DND-41 (cell line): ENCODE measurements around the gene TSPAN18.

Source experiments
- ATAC-seq: fragments of 200-7000 bp; cut with Tn5 transposase; 3 replicates; pipeline ENCODE4 v1.9.1; 2021; ENCODE audit warnings: low read depth; ENCODE audit not compliant: insufficient read depth
- DNase-seq: peaks from one replicate; pipeline ENCODE4 v3.0.0-alpha.2; 2020
- H2AFZ ChIP-seq: 2 replicates; pipeline ENCODE4 v1.6.0; 2012; ENCODE audit warnings: low read depth, low read length
- H3K27ac ChIP-seq: 2 replicates; pipeline ENCODE4 v1.5.1; 2012; ENCODE audit warnings: low read length, inconsistent platforms
- H3K27me3 ChIP-seq: fragments of 200-600 bp; sonication (generic); 2 replicates; pipeline ENCODE4 v1.6.0; 2012; ENCODE audit warnings: low read length, mild to moderate bottlenecking, inconsistent platforms; ENCODE audit not compliant: insufficient read depth, poor library complexity
- H3K36me3 ChIP-seq: 2 replicates; pipeline ENCODE4 v1.5.1; 2012; ENCODE audit warnings: low read length, inconsistent platforms; ENCODE audit not compliant: insufficient read depth
- H3K4me1 ChIP-seq: 2 replicates; pipeline ENCODE4 v1.5.1; 2012; ENCODE audit warnings: mild to moderate bottlenecking, low read length; ENCODE audit not compliant: insufficient read depth
- H3K4me2 ChIP-seq: 2 replicates; pipeline ENCODE4 v1.6.0; 2012; ENCODE audit warnings: mild to moderate bottlenecking, moderate library complexity, low read length, inconsistent platforms; ENCODE audit not compliant: insufficient read depth
- H3K4me3 ChIP-seq, 2 experiments: fragments of 200-600 bp in 1 of 2; shearing (Covaris generic) in 1 of 2; 2 replicates each; pipeline ENCODE4 v1.5.1; 2012 to 2016; ENCODE audit warnings: inconsistent platforms in 2 of 2, low read length in 2 of 2, mild to moderate bottlenecking in 2 of 2, low read depth in 1 of 2, moderate library complexity in 1 of 2
- H3K79me2 ChIP-seq: 2 replicates; pipeline ENCODE4 v1.6.0; 2012; ENCODE audit warnings: low read length, inconsistent platforms; ENCODE audit not compliant: insufficient read depth
- H3K9ac ChIP-seq: 2 replicates; pipeline ENCODE4 v1.6.0; 2012; ENCODE audit warnings: low read depth, mild to moderate bottlenecking, inconsistent platforms, low read length, moderate library complexity
- H3K9me3 ChIP-seq: 2 replicates; pipeline ENCODE4 v1.5.1; 2012; ENCODE audit warnings: low read length, moderate library complexity, mild to moderate bottlenecking, inconsistent platforms; ENCODE audit not compliant: insufficient read depth, severe bottlenecking
- H4K20me1 ChIP-seq: 2 replicates; pipeline ENCODE4 v1.6.0; 2012; ENCODE audit warnings: low read length; ENCODE audit not compliant: insufficient read depth
- EZH2 ChIP-seq: IDR thresholded peaks from 3 replicates; pipeline ENCODE4 v1.6.1; 2012; ENCODE audit warnings: borderline replicate concordance, low read depth, mild to moderate bottlenecking, moderate library complexity, low read length, inconsistent platforms; ENCODE audit not compliant: severe bottlenecking
- TF ChIP-seq, protein P1 (sequence below): IDR thresholded peaks from 2 replicates; pipeline ENCODE4 v1.5.1; 2012; ENCODE audit warnings: borderline replicate concordance, low read length, moderate library complexity, mild to moderate bottlenecking; ENCODE audit not compliant: poor library complexity, severe bottlenecking; ENCODE audit errors: extremely low read depth

TSPAN18 gene

DNA sequence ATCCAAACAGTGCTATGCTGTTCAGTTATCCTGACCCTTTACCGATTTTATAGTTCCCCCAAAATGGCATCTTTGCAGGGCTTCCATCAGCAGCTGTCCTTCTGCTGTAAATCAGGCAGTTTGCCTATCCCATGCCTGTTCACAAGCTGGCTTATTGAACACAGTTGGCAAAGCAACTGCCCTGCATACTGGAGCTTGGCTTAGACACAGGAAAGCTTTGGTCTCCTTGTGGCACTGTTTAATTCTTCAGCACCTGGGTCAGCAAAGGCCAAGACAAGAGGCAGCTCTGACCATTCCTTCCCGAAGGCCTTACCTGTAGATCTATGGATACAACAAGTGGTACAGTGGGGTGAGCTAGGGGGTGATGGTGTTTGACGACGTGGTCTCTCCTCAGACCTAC is 32.2 kb downstream of the TSPAN18 start:
- H3K79me2 ChIP-seq = no peaks in the 10 kb centered on the region

GRCh38 chr11:44759743-44760476 is 33.1 kb downstream of the TSPAN18 start:
- H3K9me3 ChIP-seq = no peaks in the 10 kb centered on the region
- H3K9ac ChIP-seq = no peak overlapping the region
- DNase-seq (no peak), ATAC-seq (no peak)
- H3K4me3 ChIP-seq = no peak overlapping the region
- peaks cover 12% of the 10 kb centered on the region for H3K27me3 ChIP-seq
- no peaks in the 10 kb centered on the region for H3K36me3 ChIP-seq
- no peaks in the 10 kb centered on the region for H3K79me2 ChIP-seq
- no peaks in the 10 kb centered on the region for H3K4me1 ChIP-seq
- no peak overlapping the region for H3K4me2 ChIP-seq
- TF ChIP-seq EZH2 = no peak
- TF ChIP-seq, protein P1, sequence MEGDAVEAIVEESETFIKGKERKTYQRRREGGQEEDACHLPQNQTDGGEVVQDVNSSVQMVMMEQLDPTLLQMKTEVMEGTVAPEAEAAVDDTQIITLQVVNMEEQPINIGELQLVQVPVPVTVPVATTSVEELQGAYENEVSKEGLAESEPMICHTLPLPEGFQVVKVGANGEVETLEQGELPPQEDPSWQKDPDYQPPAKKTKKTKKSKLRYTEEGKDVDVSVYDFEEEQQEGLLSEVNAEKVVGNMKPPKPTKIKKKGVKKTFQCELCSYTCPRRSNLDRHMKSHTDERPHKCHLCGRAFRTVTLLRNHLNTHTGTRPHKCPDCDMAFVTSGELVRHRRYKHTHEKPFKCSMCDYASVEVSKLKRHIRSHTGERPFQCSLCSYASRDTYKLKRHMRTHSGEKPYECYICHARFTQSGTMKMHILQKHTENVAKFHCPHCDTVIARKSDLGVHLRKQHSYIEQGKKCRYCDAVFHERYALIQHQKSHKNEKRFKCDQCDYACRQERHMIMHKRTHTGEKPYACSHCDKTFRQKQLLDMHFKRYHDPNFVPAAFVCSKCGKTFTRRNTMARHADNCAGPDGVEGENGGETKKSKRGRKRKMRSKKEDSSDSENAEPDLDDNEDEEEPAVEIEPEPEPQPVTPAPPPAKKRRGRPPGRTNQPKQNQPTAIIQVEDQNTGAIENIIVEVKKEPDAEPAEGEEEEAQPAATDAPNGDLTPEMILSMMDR = no peak
- no peaks in the 10 kb centered on the region for H4K20me1 ChIP-seq
- no peak overlapping the region for H2AFZ ChIP-seq
- no peak overlapping the region for H3K27ac ChIP-seq

More for the DNA sequence above, 32.2 kb downstream of the TSPAN18 start:
- no peaks in the 10 kb centered on the region for H4K20me1 ChIP-seq
- H3K36me3 ChIP-seq = no peaks in the 10 kb centered on the region
- ATAC-seq (no peak), DNase-seq (no peak)
- no peak overlapping the region for H3K4me3 ChIP-seq
- TF ChIP-seq EZH2 = no peak
- no peaks in the 10 kb centered on the region for H3K4me1 ChIP-seq
- H2AFZ ChIP-seq = no peak overlapping the region
- no peaks in the 10 kb centered on the region for H3K9me3 ChIP-seq
- no peak overlapping the region for H3K4me2 ChIP-seq
- peaks cover 14% of the 10 kb centered on the region for H3K27me3 ChIP-seq
- no peak overlapping the region for H3K27ac ChIP-seq
- H3K9ac ChIP-seq = no peak overlapping the region

DNA sequence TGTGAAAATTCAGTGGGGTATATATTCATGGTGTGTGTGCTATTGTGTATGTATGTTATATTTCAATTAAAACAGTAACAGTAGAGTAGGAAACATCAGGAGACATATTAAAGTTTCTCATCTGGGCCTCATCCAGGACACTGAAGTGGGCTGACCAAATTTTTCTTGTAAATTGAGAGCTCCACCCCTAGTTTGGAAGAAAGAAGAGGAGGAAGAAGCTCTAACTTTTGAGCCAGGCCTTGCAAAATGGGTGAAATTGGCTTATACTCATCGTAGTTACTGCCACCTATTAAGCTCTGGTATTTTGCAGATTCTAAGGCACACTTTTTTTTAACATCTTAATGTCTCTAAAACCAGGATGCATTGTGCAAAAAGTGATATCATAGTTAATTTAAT is 33.7 kb downstream of the TSPAN18 start:
- H3K27ac ChIP-seq = no peak overlapping the region
- no peak overlapping the region for H3K4me2 ChIP-seq
- no peaks in the 10 kb centered on the region for H3K79me2 ChIP-seq
- H3K27me3 ChIP-seq = peaks cover 10% of the 10 kb centered on the region
- TF ChIP-seq, protein P1 = no peak
- no peak for TF ChIP-seq EZH2
- ATAC-seq = no peak
- H3K9ac ChIP-seq = no peak overlapping the region
- H4K20me1 ChIP-seq = no peaks in the 10 kb centered on the region
- no peaks in the 10 kb centered on the region for H3K9me3 ChIP-seq
- no peak for DNase-seq
- no peak overlapping the region for H2AFZ ChIP-seq
- no peaks in the 10 kb centered on the region for H3K36me3 ChIP-seq
- H3K4me1 ChIP-seq = no peaks in the 10 kb centered on the region
- no peak overlapping the region for H3K4me3 ChIP-seq

DNA sequence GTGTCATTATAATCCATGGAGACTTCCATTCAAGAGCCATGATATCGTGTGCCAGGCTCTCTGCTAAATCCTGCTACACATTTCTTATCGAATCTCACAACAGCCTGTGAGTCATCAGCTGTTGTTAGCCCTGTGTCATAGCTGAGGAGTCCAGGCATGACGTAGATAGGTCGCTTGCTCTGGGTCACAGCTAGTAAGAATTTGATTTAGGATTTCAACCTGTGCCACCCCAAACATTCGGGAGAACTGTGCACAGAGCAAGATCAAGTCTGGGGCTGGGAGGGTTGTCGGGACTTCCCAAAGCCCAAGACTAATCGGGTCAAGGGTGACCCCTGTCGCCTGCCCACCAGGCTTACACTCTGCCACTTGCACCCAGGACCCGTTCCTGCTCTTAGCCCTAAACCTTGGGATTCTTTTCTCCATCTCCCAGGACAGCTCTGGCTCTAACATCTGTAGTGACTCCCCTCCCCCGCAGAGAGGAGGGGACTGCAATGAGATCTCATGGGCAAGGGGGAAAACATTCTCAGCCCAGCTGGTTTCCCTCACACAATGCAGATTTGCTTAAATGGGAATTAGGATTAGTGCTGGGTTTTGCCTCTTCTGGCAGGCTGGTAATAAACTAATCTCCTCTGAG is 34.3 kb downstream of the TSPAN18 start:
- no peaks in the 10 kb centered on the region for H4K20me1 ChIP-seq
- H3K36me3 ChIP-seq = no peaks in the 10 kb centered on the region
- no peaks in the 10 kb centered on the region for H3K79me2 ChIP-seq
- H3K9ac ChIP-seq = no peak overlapping the region
- TF ChIP-seq EZH2 = no peak
- TF ChIP-seq, protein P1 = no peak
- no peak overlapping the region for H3K4me2 ChIP-seq
- H3K27me3 ChIP-seq = peaks cover 5% of the 10 kb centered on the region
- DNase-seq (no peak), ATAC-seq (no peak)
- no peak overlapping the region for H3K27ac ChIP-seq
- no peaks in the 10 kb centered on the region for H3K9me3 ChIP-seq
- H2AFZ ChIP-seq = no peak overlapping the region
- H3K4me3 ChIP-seq = no peak overlapping the region
- H3K4me1 ChIP-seq = no peaks in the 10 kb centered on the region
